Stimulated activated CD8-positive, alpha-beta memory T cell treated with anti-CD3 and anti-CD28 coated beads, Interleukin-2, amount 100 ng/mL, for 1 hour (primary cell): Measurements from ENCODE around the gene ERICH6.

Source experiments
- DNase-seq, 2 donors: peaks; one replicate each; pipeline ENCODE4 v3.0.0-alpha.2; 2020; ENCODE audit warnings: low read depth in 2 of 2

ERICH6 gene

DNA sequence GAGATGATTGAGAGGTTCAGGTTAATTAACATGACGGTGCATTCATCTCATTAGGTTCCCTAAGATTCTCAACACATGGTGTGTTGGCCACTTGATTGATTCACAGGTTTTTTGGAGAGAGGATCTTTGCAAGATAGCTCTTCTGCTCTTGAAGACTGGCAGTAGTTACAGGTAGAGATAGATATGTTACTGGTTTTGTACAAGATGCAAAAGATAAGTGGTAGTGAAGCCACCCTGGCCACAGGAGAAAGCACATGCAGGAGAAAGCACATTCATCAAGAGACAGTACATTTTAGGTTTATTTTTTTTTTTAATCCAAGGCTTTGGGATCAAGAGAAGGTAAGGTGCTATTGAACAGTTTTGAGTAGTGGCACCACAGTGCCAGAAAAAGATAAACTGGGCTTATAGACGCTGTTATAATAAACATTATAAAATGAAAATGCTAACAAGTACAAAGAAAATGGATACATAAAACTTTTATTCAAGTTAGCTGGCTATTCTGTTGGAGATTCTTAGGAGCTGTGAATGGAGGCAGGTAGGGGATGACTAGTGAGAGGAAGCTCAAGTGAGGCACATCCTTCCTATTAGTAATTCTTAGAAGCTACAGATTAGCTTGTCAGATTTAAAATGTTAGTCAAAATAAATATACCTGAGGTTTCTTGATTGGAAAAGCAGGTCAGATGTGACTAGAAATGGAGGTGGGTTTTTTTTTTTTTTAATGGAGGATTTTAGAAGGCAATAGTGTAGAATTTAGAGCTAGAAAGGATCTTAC lies 89.8 kb downstream of the ERICH6 start:
- no peak for DNase-seq

DNA sequence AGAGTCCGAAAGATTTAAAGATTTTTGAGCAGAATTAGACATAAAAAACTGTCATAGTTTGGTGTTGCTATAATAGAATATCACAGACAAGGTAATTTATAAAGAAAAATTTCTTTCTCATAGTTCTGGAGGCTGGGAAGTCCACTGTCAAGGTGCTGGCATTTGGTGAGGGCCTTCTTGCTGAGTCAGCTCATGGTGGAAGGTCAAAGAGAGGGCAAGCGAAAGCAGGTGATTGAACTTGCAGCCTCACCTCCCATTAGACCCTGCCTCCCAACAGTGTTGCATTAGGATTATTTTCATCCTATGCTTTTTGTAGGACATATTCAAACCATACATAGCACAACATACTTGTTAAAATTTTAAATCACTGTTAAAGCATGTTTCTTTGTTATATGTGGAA lies 90.7 kb downstream of the ERICH6 start:
- no peak for DNase-seq

DNA sequence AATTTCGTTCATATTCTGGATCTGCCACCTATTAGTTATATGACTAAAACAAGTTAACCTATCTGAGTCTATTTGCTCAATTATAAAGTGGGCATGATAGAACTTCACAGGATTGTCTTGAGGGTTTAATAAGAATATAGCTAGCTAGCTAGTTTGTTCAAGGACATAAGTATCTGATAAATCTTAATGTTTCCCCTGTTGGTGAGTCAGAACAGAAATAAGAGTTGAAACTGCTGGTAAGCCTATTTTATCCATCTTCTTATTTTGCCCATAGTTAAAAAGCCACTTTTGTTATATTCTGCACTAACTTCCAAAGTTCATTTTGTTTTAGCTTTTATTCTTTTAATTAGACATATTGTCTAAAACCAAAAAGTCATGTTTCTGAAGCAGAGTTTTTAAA lies 91.2 kb downstream of the ERICH6 start:
- DNase-seq, result no peak

DNA sequence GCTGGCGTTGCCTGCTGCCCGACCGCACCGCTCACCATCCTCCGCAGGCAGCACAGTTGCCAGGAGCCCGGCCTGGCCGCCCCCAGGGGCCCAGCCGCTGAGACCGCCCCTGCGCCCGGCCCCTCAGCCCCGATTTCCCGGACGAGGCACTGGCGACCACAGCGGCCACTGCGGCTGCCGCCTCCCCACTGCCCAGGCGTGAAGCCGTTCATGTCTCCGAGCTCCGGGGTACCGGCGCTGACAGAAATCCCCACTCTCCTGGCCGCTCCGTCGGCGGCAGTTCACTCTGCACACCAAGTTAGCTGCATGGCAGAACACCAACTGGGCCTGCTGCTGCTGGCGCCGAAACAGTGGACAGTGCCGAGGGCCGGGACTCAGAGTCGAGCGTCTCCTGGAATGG lies 92.1 kb downstream of the ERICH6 start:
- DNase-seq, result no peak

- no peak for DNase-seq
Measured at GRCh38 chr3:150610785-150611184, 92.9 kb downstream of the ERICH6 start.

DNA sequence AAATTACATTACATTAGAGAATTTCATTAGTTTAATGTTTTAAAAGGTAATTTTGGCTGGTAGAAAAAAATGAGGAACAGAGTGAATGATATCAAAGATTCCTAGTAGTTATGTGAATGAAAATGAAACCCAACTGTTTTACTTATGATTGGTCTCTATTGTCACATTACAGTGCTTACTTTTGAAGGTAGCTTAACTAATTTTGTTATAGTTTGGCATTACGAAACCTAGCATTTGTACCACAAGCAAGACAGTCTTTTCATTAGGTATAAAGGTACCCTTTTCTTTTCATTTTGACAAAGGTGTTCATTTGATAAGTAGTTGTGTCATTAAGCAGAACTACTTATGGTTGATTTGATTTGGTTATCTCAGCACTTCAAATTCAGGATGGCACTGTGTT lies 93.7 kb downstream of the ERICH6 start:
- DNase-seq, result no peak
